GM12878 (cell line): ENCODE results near the gene MS4A7.

Experiments used
- EZH2 ChIP-seq: IDR thresholded peaks from 2 replicates; pipeline ENCODE4 v1.6.1; 2012; ENCODE audit warnings: low read depth, mild to moderate bottlenecking, control low read depth, inconsistent platforms, low read length, borderline replicate concordance; ENCODE audit not compliant: control insufficient read depth
- KDM1A ChIP-seq: fragments of 200-600 bp; sonication (generic); IDR thresholded peaks from 2 replicates; pipeline ENCODE4 v1.6.1; 2016; ENCODE audit warnings: borderline replicate concordance
- NFIC ChIP-seq: IDR thresholded peaks from 2 replicates; pipeline ENCODE4 v1.6.1; 2012; ENCODE audit warnings: low read depth, mild to moderate bottlenecking, inconsistent platforms, low read length, moderate library complexity
- POLR2A ChIP-seq: IDR thresholded peaks from 2 replicates; pipeline ENCODE4 v1.6.1; 2011; ENCODE audit warnings: low read depth, mild to moderate bottlenecking, low read length

GRCh38 chr11:60349990-60350389 is 28.3 kb upstream of the MS4A7 start:
- TF ChIP-seq EZH2 (no peak), KDM1A (no peak), NFIC (no peak), POLR2A (no peak)
